ENCODE measurements around the gene ADAM29.

DNA sequence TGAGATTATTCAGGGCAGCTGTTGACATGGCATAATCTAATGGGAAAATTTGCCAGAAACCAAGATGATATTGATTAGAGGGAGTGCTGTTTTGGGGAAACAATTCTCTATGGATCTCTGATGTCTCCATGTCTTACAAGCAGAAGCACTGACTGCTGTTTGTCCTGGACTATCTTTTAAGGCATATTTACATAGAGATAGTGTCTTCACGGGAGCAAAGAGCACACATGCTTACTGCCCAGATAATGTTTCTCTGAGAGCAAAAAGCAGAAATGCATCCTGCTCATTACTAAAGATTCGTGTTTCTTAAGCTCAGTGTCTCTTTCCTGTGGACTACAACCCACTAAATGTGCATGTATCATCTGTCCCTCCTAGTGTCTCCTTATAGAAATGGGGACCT is 47.8 kb upstream of the ADAM29 start:
- TF ChIP-seq CTCF (IDR thresholded peaks at IDR 0.05; ENCODE audit: insufficient read depth, low read length, poor library complexity, severe bottlenecking) = no peak
- TF ChIP-seq EZH2phosphoT487 (conservative IDR thresholded peaks at IDR 0.05; ENCODE audit: low read length) = no peak
